K562 (cell line): ENCODE data around the gene VPS45.

ENCODE experiments used
- CGGBP1 ChIP-seq: fragments of 250-450 bp; sonication (Bioruptor Pico); IDR thresholded peaks from 2 replicates; pipeline ENCODE4 v1.9.0; 2021; ENCODE audit warnings: mild to moderate bottlenecking
- CTCF ChIP-seq, 3 experiments: IDR thresholded peaks in 2 of 3; conservative IDR thresholded peaks in 1 of 3; 2 replicates each; pipeline ENCODE4 v1.5.1; 2011 to 2012; ENCODE audit warnings: low read length in 3 of 3, mild to moderate bottlenecking in 3 of 3, control low read depth in 2 of 3, improper control_type of control experiment in 1 of 3, inconsistent platforms in 1 of 3, low read depth in 1 of 3, mixed read lengths in 1 of 3, moderate library complexity in 1 of 3; ENCODE audit not compliant: insufficient read depth in 2 of 3
- FOS ChIP-seq: IDR thresholded peaks from 3 replicates; pipeline ENCODE4 v1.6.1; 2011; ENCODE audit not compliant: insufficient read length; ENCODE audit errors: extremely low read depth
- FOXM1 ChIP-seq, 2 experiments: fragments of 450-650 bp in 1 of 2; sonication (generic) in 1 of 2; formaldehyde crosslinking in 1 of 2; IDR thresholded peaks; 2 replicates each; pipeline versions ENCODE4 v1.6.1 to v1.9.0; 2017 to 2022; ENCODE audit warnings: low read depth in 2 of 2, mild to moderate bottlenecking in 2 of 2, missing genetic modification reagents in 1 of 2, moderate library complexity in 1 of 2
- NR2F6 ChIP-seq: fragments of 450-650 bp; formaldehyde crosslinking; IDR thresholded peaks from 2 replicates; pipeline ENCODE4 v1.4.0; 2020; ENCODE audit warnings: mild to moderate bottlenecking
- TAF1 ChIP-seq: IDR thresholded peaks from 2 replicates; pipeline ENCODE4 v1.6.1; 2011; ENCODE audit warnings: mild to moderate bottlenecking, low read length, moderate library complexity; ENCODE audit not compliant: insufficient read depth, control insufficient read depth, severe bottlenecking; ENCODE audit errors: extremely low read depth
- ZNF23 ChIP-seq: fragments of 250-450 bp; sonication (Bioruptor Pico); IDR thresholded peaks from 2 replicates; pipeline ENCODE4 v1.4.0; 2020; ENCODE audit warnings: mild to moderate bottlenecking
- ZNF318 ChIP-seq, 2 experiments: fragments of 450-650 bp; IDR thresholded peaks; 2 replicates each; pipeline ENCODE4 v1.6.1; 2016; ENCODE audit warnings: mild to moderate bottlenecking in 2 of 2, borderline replicate concordance in 1 of 2, low read depth in 1 of 2, moderate library complexity in 1 of 2
- ZNF445 ChIP-seq: fragments of 250-450 bp; sonication (Bioruptor Pico); IDR thresholded peaks from 2 replicates; pipeline ENCODE4 v1.4.0; 2020; ENCODE audit warnings: low read depth, mild to moderate bottlenecking, moderate library complexity

GRCh38 chr1:150162862-150163706 lies 95.5 kb downstream of the VPS45 start:
- TF ChIP-seq CGGBP1 (CRISPR knock-in tag), result no peak; the same call in 1 of the 2 replicates
- TF ChIP-seq NR2F6 (CRISPR knock-in tag), result no peak
- TF ChIP-seq TAF1, result peak; percentile 72
- no peak for TF ChIP-seq CTCF (IDR thresholded peaks at IDR 0.05 in 2 of 3, conservative IDR thresholded peaks at IDR 0.05 in 1 of 3; ENCODE audit: insufficient read depth in 2 of 3, low read depth in 1 of 3, low read length in 3 of 3)
- no peak for TF ChIP-seq FOS
- no peak for TF ChIP-seq FOXM1 (IDR thresholded peaks at IDR 0.05; ENCODE audit: low read depth)
- no peak for TF ChIP-seq FOXM1 (CRISPR knock-in tag; IDR thresholded peaks at IDR 0.05; ENCODE audit: low read depth)
- TF ChIP-seq ZNF318 (IDR thresholded peaks at IDR 0.05; ENCODE audit: borderline replicate concordance in 1 of 2, low read depth in 1 of 2), result no peak
- no peak for TF ChIP-seq ZNF445 (CRISPR knock-in tag)
- no peak for TF ChIP-seq ZNF23 (CRISPR knock-in tag)
